Adrenal gland (tissue), 12 donors: ENCODE results near the gene CISD3. TPM values are rescaled to one million over a fixed set of nuclear protein-coding genes. Genes with fewer than 3 reads are reported as not detected.

Experiments used
- DNase-seq, 7 donors: peaks; one replicate each; pipeline ENCODE4 v3.0.0-alpha.2; 2019 to 2020
- H3K27ac ChIP-seq, 5 donors: fragments of 200-600 bp; sonication (generic) in 4 of 5; 1 replicate in 3 of 5; 2 replicates in 2 of 5; pipeline versions ENCODE4 v1.5.1 to v1.8.0; 2016 to 2020; ENCODE audit warnings: mild to moderate bottlenecking in 1 of 5
- H3K27me3 ChIP-seq: fragments of 200-600 bp; 2 replicates; pipeline ENCODE4 v1.8.0; 2021
- H3K36me3 ChIP-seq, 2 donors: fragments of 200-600 bp; replicated peaks in 1 of 2; 1 replicate in 1 of 2; 2 replicates in 1 of 2; pipeline versions ENCODE4 v1.5.1 to v1.8.0; 2018 to 2022
- H3K4me1 ChIP-seq, 2 donors: fragments of 200-600 bp; replicated peaks in 1 of 2; 1 replicate in 1 of 2; 2 replicates in 1 of 2; pipeline versions ENCODE4 v1.5.1 to v1.8.0; 2018 to 2021
- H3K4me3 ChIP-seq, 4 donors: fragments of 200-600 bp; sonication (generic) in 3 of 4; one replicate each; pipeline ENCODE4 v1.5.1; 2016 to 2018
- H3K9me3 ChIP-seq, 3 donors: fragments of 200-600 bp; sonication (generic) in 1 of 3; replicated peaks in 1 of 3; 1 replicate in 2 of 3; 2 replicates in 1 of 3; pipeline versions ENCODE4 v1.5.1 to v1.8.0; 2016 to 2021
- POLR2A ChIP-seq, 2 donors: fragments of 450-650 bp; IDR thresholded peaks; one replicate each; pipeline ENCODE4 v1.6.1; 2017; ENCODE audit warnings: antibody characterized with exemption in 2 of 2, mild to moderate bottlenecking in 2 of 2, moderate library complexity in 1 of 2
- WGBS, 4 donors: extraction: QIAGEN DNeasy Blood & Tissue Kit in 2 of 4; methylation state at CpG; one replicate each; pipeline versions ENCODE4 v1.1.5 to v1.1.7; 2013 to 2017; 5-methylcytosine and 5-hydroxymethylcytosine counted together
- intact Hi-C, 2 donors: fragments of 100-400 bp; cut with DNase I; formaldehyde crosslinking; loops; one replicate each; pipeline versions ENCODE4 v1.14.1 to v1.15.0; 2022 to 2023
- polyA plus RNA-seq, 3 donors: library from polyadenylated mRNA; stranded (reverse); fragments of 200-250 nt in 2 of 3; fragments of 350-450 nt in 1 of 3; fragmentation: Illumina TruSeq in 1 of 3; extraction: RNeasy Lipid Tissue Mini Kit (QIAGEN cat#74804) in 1 of 3; gene quantifications; one replicate each; pipeline ENCODE4 v1.2.3, GENCODE V29; 2013 to 2014
- total RNA-seq, 9 donors: library from RNA; depleted of rRNA in 4 of 9; stranded (reverse); fragments of >200 nt in 4 of 9; fragments of 120-200 nt in 1 of 9; fragmentation: NEBNext Ultra II Directional in 1 of 9; extraction: Animal tissue kit (Norgen Biotek cat#: 25700) in 1 of 9; gene quantifications; one replicate each; pipeline versions ENCODE4 v1.1.0 to v1.2.4, GENCODE V29; 2013 to 2023
- TF ChIP-seq, protein P1 (sequence below), 6 experiments: fragments of 450-650 bp in 4 of 6; fragments of 200-600 bp in 2 of 6; sonication (generic) in 1 of 6; IDR thresholded peaks; 1 replicate in 5 of 6; 2 replicates in 1 of 6; pipeline versions ENCODE4 v1.5.1 to v1.8.0; 2016 to 2021; ENCODE audit warnings: antibody characterized with exemption in 6 of 6, mild to moderate bottlenecking in 2 of 6, moderate library complexity in 1 of 6
- donor health status: healthy with polysubstance abuse.
- donor health status: Bipolar disorder and iron deficiency.
- donor health status: DM: yes; HTN: yes; CAD: no.
- donor health status: DM: no; HTN: no; CAD: no.
- donor health status: DM: no; HTN: no; CAD: no.
- donor health status: DM: yes; HTN: yes; CAD: no.

The CISD3 gene
- total and polyA plus RNA-seq, 12 donors = 7.2 to 78.7 (median 43.1) TPM

- peaks cover 46 to 75% of the 10 kb centered on the region in 2 donors for H3K4me1 ChIP-seq
- intact Hi-C loops = no loop called here
Observed at GRCh38 chr17:38731526-38732294, 1.6 kb downstream of the CISD3 start.

GRCh38 chr17:38732376-38733281 is 2.5 kb downstream of the CISD3 start:
- TF ChIP-seq, protein P1, sequence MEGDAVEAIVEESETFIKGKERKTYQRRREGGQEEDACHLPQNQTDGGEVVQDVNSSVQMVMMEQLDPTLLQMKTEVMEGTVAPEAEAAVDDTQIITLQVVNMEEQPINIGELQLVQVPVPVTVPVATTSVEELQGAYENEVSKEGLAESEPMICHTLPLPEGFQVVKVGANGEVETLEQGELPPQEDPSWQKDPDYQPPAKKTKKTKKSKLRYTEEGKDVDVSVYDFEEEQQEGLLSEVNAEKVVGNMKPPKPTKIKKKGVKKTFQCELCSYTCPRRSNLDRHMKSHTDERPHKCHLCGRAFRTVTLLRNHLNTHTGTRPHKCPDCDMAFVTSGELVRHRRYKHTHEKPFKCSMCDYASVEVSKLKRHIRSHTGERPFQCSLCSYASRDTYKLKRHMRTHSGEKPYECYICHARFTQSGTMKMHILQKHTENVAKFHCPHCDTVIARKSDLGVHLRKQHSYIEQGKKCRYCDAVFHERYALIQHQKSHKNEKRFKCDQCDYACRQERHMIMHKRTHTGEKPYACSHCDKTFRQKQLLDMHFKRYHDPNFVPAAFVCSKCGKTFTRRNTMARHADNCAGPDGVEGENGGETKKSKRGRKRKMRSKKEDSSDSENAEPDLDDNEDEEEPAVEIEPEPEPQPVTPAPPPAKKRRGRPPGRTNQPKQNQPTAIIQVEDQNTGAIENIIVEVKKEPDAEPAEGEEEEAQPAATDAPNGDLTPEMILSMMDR (IDR thresholded peaks at IDR 0.05) = no peak
- TF ChIP-seq POLR2A (IDR thresholded peaks at IDR 0.05) = peak in 1 of 2 donors; percentile 53
- WGBS, 4 donors = 55 to 65% (median 64%) methylated on average over 7 of the region's 7 CpGs
- intact Hi-C loops = no loop called here
- H3K27ac ChIP-seq = peak overlapping the region in 4 of 5 donors; percentile 82 to 96 (median 86)
- H3K4me3 ChIP-seq = no peak overlapping the region
- DNase-seq = peak; percentile 77 to 93 (median 90)
- no peaks in the 10 kb centered on the region for H3K27me3 ChIP-seq
- H3K9me3 ChIP-seq = no peaks in the 10 kb centered on the region
- peaks cover 40 to 69% of the 10 kb centered on the region in 2 donors for H3K4me1 ChIP-seq
- peaks cover 0 to 38% of the 10 kb centered on the region in 2 donors for H3K36me3 ChIP-seq

More at GRCh38 chr17:38731526-38732294, 1.6 kb downstream of the CISD3 start:
- H3K36me3 ChIP-seq = peaks cover 0 to 29% of the 10 kb centered on the region in 2 donors
- H3K27ac ChIP-seq = peak overlapping the region in 4 of 5 donors; percentile 82 to 96 (median 86)
- no peaks in the 10 kb centered on the region for H3K27me3 ChIP-seq
- 65 to 75% (median 73%) methylated on average over 7 to 8 of the region's 8 CpGs for WGBS, 4 donors
- H3K9me3 ChIP-seq = no peaks in the 10 kb centered on the region
- DNase-seq = peak in 2 of 7 donors; percentile 47 to 60
- no peak for TF ChIP-seq POLR2A (IDR thresholded peaks at IDR 0.05)
- TF ChIP-seq, protein P1 (IDR thresholded peaks at IDR 0.05) = no peak
- H3K4me3 ChIP-seq = peak overlapping the region in 1 of 4 donors; percentile 82

DNA sequence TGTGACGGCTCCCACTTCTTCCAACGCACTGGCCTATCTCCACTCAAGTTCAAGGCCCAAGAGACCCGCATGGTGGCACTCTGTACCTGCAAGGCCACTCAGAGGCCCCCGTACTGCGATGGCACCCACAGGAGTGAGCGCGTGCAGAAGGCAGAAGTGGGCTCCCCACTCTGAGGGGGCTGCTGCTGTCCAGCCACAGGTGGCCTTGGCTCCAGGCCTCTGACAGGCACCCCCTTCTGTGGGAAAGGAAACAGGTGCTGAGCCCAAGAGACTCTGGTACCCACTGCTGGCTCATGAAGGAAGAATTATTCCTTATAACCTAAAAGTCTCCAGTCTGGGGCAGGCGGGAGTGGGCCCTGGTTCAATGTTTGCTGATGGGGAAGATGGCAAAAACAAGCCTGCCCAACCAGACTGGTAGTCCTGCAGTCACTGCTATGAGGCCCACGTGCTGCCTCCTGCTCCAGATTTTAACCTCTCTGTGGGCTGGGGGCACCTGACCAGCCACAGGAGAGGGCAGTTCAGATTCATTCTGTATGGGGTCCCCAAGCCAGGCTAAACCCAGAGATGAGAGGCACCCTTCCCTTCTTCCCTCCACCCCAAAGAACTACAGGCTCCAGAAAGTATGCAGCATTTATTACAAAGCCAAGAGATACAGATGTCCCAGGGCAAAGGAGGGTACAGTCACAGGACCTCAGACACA is 3.3 kb downstream of the CISD3 start:
- Histone ChIP-seq H3K4me1 (peaks cover 39 to 61% of the 10 kb centered on the region in 2 donors), H3K27me3 (no peaks in the 10 kb centered on the region), H3K9me3 (no peaks in the 10 kb centered on the region), H3K4me3 (no peak overlapping the region), H3K27ac (peak overlapping the region in 4 of 5 donors; percentile 6 to 96 (median 86)), H3K36me3 (peaks cover 0 to 46% of the 10 kb centered on the region in 2 donors)
- WGBS, 4 donors = 46 to 56% (median 51%) methylated on average over 9 of the region's 9 CpGs
- peak in 1 of 7 donors; percentile 27 for DNase-seq
- intact Hi-C loops = no loop called here
- TF ChIP-seq POLR2A (IDR thresholded peaks at IDR 0.05) = no peak
- TF ChIP-seq, protein P1 (IDR thresholded peaks at IDR 0.05) = no peak
